Stimulated activated CD4-positive, alpha-beta T cell treated with anti-CD3 and anti-CD28 coated beads, Interleukin-4, amount 100 ng/mL, for 24 hours (primary cell): ENCODE measurements around the gene INPP5F.
"Not testable (repeated sequence)": the region's sequence is repeated elsewhere in the genome, so short reads cannot be mapped to it uniquely, and the experiment has no call there.

Experiments used
- DNase-seq: peaks from one replicate; pipeline ENCODE4 v3.0.0-alpha.2; 2020

INPP5F gene

DNA sequence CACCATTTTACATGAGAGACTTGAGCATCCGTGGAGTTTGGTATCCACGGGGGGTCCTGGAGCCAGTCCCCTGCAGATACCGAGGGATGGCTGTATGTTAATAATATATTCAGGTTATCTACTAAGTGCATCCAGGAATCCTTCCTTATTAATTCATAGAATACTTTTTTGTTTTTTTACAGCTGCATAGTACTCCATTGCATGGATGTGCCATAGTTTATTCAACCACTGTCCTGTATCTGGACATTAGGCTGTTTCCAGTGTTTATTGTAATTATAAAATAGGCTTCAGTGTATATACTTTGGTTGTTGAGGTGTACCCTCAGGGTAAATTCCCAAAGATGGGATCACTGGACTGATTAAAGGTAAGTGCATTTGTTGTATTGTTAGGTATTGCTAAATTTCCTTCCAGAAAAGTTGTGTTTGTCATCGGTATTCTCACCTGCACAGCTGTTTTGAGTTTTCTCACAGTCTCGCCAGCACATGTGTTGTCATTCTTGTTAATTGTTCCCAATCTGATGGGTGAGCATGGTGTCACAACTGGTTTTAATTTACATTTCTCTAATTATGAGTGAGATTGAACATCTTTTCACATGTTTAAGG lies 55.1 kb downstream of the INPP5F start:
- no peak for DNase-seq

GRCh38 chr10:119781498-119781897 lies 55.6 kb downstream of the INPP5F start:
- DNase-seq: no peak

GRCh38 chr10:119782981-119783664 lies 57.3 kb downstream of the INPP5F start:
- DNase-seq: no peak

- DNase-seq: no peak
Observed at GRCh38 chr10:119783665-119784027, 57.8 kb downstream of the INPP5F start.

DNA sequence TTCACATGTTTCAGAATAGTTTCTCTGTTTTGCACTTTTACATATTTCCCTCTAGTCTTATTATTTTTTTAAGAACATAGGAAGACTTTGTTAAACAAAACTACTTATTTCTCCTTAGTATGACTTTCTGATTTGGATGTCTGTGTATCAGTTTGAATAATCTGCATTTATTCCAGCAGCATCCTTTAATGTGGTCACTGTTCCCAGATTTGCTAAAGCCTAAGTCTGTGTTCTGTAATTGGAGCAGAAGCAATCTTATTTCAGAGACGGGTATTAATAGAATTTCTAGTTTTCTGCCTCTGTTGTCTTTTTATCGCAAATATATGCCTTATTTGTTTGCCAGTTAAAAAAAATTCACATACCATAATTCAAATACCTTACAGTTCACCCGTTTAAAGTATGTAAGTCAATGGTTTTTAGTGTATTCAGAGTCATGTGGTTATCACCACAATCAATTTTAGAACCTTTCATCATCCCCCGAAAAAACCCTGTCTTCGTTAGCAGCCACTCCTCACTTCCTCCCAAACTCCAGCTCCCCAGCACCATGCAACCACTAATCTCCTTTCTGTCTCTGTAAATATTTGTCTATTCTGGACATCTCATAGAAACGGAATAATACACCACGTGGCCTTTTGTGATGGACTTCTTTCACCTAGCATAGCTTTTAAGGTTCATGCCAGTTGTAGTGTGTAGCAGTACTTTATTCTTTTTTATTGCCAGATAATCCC lies 58.7 kb downstream of the INPP5F start:
- DNase-seq: no peak

- no peak for DNase-seq
Observed at GRCh38 chr10:119786117-119786769, 60.4 kb downstream of the INPP5F start.

GRCh38 chr10:119795101-119795500 lies 69.3 kb downstream of the INPP5F start:
- DNase-seq: not testable (repeated sequence)

- no peak for DNase-seq
Observed at GRCh38 chr10:119796039-119796438, 70.2 kb downstream of the INPP5F start.

DNA sequence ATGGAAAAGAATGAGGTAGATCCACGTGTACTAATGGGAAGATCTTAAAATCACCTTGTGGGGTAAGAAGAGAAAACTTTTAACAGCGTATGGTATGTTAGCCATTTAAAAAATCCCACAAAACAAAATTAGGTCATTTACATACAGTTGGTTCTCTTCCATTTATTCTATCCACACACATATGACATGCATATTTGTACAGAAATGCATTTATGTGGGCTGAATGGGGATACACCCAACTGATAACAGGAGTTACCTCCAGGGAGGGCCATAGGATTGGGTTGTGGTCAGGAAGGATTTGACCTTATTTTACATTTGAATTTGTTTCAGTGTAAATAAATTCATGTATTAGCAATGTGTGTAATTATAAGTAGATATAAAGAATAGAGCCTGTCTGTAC lies 75.3 kb downstream of the INPP5F start:
- DNase-seq: no peak

GRCh38 chr10:119801998-119802538 lies 76.2 kb downstream of the INPP5F start:
- no peak for DNase-seq

- no peak for DNase-seq
Observed at GRCh38 chr10:119803264-119803663, 77.4 kb downstream of the INPP5F start.

GRCh38 chr10:119805702-119806230 lies 79.9 kb downstream of the INPP5F start:
- no peak for DNase-seq

DNA sequence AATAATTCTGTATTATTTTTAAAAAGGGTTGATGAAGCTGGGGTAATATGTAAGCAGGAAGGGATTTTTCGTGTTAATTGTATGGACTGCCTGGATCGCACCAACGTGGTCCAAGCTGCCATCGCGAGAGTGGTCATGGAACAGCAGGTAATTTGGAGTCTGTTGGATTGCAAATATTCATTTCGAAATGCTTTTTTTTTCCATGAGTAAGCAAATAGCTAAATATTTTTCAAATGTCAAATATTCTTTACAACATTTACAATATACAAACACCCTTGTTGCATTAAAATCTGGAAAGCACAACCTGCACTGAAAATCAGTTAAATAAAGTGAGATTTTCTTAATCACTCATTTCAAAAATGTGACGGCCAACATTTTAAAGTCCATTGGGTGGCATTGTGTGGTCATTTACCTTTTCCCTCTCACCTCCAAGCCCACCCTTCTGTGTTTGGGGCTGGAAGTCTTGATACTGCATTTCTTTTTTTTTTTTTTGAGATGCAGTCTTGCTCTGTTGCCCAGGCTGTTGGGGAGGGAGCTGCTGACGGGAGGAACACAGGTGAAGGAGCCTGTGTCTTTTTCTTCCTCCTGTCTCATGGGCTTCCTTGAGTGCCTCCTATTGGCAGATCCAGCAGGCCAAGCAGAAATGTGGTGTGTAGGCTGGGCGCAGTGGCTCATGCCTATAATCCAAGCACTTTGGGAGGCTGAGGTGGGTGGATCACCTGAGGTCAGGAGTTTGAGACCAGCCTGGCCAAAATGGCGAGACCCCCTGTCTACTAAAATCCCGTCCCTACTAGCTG lies 80.7 kb downstream of the INPP5F start:
- DNase-seq: no peak

- DNase-seq: no peak
Observed at GRCh38 chr10:119807960-119808697, 82.3 kb downstream of the INPP5F start.

DNA sequence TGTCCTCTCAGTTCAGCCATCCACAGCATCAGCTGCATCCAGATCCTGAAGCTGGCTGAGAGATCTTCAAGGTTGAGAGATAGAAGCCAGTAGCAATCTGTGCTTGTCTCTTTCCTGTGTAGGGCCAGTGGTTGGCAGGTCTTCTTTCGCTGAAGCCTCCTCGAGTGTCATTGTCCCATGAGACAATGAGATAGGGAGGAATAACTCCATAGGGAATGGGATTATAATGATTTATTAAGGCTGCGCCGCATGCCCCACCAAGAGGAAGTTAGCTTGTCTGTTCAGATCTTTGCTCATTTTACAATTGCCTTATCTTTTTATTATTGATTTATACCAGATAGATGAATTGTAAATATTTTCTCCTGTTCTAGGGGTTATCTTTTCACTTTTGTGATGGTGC lies 85.3 kb downstream of the INPP5F start:
- DNase-seq: no peak

DNA sequence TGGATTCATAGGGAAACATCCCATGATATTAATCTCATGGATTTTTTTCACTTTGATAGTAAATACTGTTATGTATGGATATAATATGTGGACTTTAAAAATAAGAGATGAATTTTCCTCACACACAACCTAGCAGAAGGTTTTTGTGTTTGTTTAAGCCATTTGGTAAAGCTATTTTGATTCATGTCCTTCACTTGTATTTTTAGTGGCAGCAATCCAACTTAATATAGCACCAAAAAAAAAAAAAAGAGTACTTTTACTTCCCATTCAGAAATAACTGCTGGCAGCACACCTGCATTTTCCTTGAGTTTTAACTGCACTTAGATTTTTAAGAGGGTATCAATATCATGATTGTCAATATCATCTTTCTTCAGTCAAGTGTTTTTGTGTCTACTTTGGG lies 86.8 kb downstream of the INPP5F start:
- no peak for DNase-seq

- DNase-seq: no peak
Observed at GRCh38 chr10:119815671-119816070, 89.8 kb downstream of the INPP5F start.

DNA sequence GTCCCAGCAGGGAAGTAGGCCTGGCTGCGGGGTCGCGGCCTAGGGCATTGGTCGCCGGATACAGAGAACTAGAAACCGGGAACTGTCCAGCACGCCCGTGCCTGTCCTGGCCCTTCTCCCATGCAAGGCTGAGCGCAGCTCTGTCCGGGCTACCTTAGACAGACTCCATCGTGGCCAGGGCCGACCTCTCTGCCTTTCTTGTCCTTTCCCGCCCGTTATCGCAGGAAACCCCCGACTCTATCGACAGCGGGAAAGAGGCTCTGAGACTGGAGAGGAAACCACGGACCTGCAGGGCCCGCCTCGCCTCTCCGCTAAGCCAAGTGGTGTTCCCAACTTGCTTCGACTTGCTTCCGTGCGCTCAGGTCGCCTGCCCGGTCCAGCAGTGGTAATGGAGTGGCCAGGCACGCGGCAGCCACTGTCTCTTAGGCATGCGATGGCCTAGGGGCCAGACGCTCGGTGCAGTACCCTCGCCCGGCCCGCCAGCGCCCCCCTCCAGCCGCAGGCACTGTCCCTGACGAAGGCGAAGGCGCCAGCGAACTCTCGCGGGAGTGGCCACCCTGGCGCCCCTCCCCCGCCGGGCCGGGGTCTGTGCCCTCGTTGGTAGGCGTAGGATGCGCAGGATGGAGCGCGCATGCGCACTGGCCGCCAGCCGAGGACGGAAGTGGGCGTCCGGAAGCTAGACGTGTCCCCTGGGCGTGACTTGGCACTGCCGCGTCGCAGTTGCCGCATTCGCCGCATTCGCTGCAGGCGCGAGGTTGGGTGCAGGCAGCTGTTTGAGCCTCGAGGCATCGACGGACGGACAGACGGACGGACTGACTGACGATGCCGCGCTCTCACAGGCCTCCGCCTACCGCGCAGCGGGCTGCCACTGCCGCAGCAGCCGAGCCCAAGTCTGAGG lies 92.4 kb downstream of the INPP5F start:
- DNase-seq: no peak

DNA sequence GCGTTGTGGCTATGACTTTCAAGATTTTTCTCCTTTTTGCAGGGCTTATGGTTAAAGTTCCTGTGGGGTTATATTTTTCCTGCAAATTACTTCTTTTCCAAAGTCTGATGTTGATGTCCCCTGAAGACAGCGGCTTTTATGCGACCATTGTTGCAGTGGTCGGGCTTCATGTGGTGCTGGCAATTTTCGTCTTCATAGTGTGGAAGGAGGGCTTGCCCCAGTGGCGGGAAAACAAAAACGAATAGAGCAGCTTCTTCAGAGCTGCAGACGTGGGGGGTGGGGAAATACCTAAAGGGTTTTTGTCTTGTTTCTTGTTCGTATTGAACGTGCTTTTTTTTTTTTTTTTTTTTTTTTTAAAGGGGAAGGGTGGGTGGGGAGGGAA lies 93.0 kb downstream of the INPP5F start:
- DNase-seq: no peak

DNA sequence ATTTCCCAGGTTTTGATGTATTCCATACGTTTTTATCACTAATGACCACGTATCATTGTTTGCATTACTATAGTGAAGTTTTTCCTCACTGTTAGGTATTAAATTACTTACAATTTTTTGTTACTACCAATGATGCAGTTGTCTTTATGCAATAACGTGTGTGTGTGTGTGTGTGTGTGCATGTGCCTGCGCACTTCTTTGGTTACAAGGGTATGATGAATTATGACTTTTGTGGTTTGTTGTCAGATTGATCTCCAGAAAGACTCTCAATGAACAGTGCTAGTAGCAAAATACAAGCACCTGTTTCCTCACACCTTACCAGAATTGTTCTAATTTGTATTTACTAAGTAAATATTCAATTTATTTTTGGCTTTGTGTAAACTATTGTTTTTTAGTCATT lies 95.3 kb downstream of the INPP5F start:
- no peak for DNase-seq

- no peak for DNase-seq
Observed at GRCh38 chr10:119824299-119824698, 98.4 kb downstream of the INPP5F start.
